ENCODE data around the gene METTL15. TPM values are rescaled to one million over a fixed set of nuclear protein-coding genes. Genes with fewer than 3 reads are reported as not detected.
"Not testable (repeated sequence)": the region's sequence is repeated elsewhere in the genome, so short reads cannot be mapped to it uniquely, and the experiment has no call there.

METTL15 gene
- total and polyA plus RNA-seq, 8 donors = 3.0 to 8.2 (median 5.5) TPM

DNA sequence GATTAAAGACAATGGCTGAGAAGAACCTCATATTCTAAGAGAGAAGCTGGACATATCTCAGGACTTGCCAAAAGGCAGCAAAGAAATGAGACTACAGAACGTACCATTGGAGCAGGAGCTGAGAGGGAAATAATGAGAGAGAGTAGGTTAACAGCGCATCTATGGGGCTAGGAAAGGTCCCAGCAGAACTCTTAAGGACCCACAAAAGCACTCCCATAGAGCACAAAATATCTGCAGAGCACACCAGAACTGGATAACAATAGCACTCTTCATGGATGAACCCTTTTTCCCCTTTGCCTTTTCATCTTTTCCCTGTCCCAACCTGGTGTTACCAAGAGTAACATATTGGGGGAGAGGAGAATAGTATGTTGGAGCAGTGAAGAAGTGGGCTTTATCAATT, 245.8 kb downstream of the METTL15 start:
- TF ChIP-seq, protein P1, sequence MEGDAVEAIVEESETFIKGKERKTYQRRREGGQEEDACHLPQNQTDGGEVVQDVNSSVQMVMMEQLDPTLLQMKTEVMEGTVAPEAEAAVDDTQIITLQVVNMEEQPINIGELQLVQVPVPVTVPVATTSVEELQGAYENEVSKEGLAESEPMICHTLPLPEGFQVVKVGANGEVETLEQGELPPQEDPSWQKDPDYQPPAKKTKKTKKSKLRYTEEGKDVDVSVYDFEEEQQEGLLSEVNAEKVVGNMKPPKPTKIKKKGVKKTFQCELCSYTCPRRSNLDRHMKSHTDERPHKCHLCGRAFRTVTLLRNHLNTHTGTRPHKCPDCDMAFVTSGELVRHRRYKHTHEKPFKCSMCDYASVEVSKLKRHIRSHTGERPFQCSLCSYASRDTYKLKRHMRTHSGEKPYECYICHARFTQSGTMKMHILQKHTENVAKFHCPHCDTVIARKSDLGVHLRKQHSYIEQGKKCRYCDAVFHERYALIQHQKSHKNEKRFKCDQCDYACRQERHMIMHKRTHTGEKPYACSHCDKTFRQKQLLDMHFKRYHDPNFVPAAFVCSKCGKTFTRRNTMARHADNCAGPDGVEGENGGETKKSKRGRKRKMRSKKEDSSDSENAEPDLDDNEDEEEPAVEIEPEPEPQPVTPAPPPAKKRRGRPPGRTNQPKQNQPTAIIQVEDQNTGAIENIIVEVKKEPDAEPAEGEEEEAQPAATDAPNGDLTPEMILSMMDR (IDR thresholded peaks at IDR 0.05) = no peak
- Histone ChIP-seq H3K4me3 (no peak overlapping the region), H3K36me3 (no peaks in the 10 kb centered on the region), H3K27ac (no peak overlapping the region), H3K9me3 (no peaks in the 10 kb centered on the region), H3K27me3 (no peaks in the 10 kb centered on the region), H3K4me1 (no peaks in the 10 kb centered on the region)
- DNase-seq (no peak), ATAC-seq (no peak), FAIRE-seq (no peak)
- 89 to 93% methylated on average over 2 of the region's 2 CpGs for WGBS, 2 donors
- intact Hi-C loops (cut with DNase I) = no loop called here

DNA sequence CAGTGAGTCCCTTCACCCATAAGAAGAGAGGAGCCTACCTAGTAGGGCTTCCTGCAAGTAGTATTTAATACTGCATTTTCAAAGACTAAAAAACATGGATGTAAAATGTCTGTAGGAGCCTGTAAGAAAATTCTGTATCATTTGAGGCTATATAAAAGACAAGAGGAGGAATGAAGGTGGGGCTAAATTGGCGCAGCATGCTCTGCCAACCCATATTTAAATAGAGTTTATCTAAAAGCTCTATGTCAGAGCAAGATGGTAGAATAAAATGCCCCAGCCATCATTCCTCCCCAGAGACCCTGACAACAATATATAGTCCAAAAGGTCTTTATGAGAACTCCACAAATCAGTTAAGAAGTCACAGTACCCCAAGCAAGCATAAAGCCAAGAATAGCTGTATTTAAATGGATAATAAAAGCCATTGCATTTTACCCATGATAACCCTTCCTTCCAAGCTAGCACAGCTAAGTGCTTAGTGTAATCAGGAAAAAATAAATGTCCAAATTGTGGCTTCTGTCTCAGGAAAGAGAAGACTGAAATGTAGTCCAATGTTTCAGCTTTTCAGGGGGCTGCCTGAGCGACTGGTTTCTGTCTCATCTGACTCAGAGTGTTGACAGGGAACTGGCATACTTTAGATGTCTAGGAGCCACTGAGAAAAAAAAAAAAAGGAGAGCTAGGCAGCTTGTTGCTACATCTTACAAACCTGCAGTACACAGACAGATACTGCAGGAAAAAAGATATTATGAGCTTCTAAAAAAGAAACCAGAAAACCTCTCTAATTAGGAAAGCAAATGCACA, 258.6 kb downstream of the METTL15 start:
- TF ChIP-seq, protein P1 (IDR thresholded peaks at IDR 0.05) = no peak
- intact Hi-C loops (cut with DNase I) = no loop called here
- H3K4me3 ChIP-seq = no peak overlapping the region
- ATAC-seq (no peak), DNase-seq (no peak), FAIRE-seq (no peak)
- H3K36me3 ChIP-seq = no peaks in the 10 kb centered on the region
- H3K27me3 ChIP-seq = no peaks in the 10 kb centered on the region
- 73 to 80% methylated on average over 2 of the region's 2 CpGs for WGBS, 2 donors
- H3K9me3 ChIP-seq = no peaks in the 10 kb centered on the region
- H3K4me1 ChIP-seq = no peaks in the 10 kb centered on the region
- no peak overlapping the region for H3K27ac ChIP-seq

DNA sequence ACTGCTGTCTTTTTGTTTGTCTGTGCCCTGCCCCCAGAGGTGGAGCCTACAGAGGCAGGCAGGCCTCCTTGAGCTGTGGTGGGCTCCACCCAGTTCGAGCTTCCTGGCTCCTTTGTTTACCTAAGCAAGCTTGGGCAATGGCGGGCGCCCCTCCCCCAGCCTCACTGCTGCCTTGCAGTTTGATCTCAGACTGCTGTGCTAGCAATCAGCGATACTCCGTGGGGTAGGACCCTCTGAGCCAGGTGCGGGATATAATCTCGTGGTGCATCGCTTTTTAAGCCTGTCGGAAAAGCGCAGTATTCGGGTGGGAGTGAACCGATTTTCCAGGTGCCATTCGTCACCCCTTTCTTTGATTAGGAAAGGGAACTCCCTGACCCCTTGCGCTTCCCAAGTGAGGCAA, 269.9 kb downstream of the METTL15 start:
- FAIRE-seq; H3K36me3 ChIP-seq; ATAC-seq; H3K27ac ChIP-seq; H3K27me3 ChIP-seq; intact Hi-C loops (cut with DNase I); H3K4me3 ChIP-seq; H3K9me3 ChIP-seq; H3K4me1 ChIP-seq: not testable (repeated sequence)
- peak in 1 of 6 donors; percentile 29 for DNase-seq
- WGBS, 2 donors = 79 to 82% methylated on average over 13 to 14 of the region's 14 CpGs

Other genes starting within 250 kb of the METTL15 start
- 1 to 10 TPM in 1 of 6 donors, under 1 TPM in 4, not detected in 1; 0.13 to 1.1 (median 0.31) TPM for gene KIF18A, start 232 bp upstream of the METTL15 start, total RNA-seq
- under 1 TPM; 0.04 to 0.05 TPM for gene KIF18A, start 232 bp upstream of the METTL15 start, polyA plus RNA-seq

Measured in pancreas (tissue), 10 donors.